GM12864 (cell line): ENCODE measurements around the gene GSTA4.
"Not testable (repeated sequence)": the region's sequence is repeated elsewhere in the genome, so short reads cannot be mapped to it uniquely, and the experiment has no call there.

Source experiments
- DNase-seq: peaks from one replicate; pipeline ENCODE4 v3.0.0-alpha.2; 2011; ENCODE audit warnings: low read depth
- H3K4me3 ChIP-seq: 2 replicates; pipeline ENCODE4 v1.5.1; 2011; ENCODE audit warnings: mild to moderate bottlenecking, low read depth, low read length, control low read depth
- TF ChIP-seq, protein P1 (sequence below): IDR thresholded peaks from 2 replicates; pipeline ENCODE4 v1.5.1; 2011; ENCODE audit warnings: low read depth, mild to moderate bottlenecking, moderate library complexity, low read length, control low read depth, inconsistent platforms; ENCODE audit errors: missing control alignments

Gene GSTA4

DNA sequence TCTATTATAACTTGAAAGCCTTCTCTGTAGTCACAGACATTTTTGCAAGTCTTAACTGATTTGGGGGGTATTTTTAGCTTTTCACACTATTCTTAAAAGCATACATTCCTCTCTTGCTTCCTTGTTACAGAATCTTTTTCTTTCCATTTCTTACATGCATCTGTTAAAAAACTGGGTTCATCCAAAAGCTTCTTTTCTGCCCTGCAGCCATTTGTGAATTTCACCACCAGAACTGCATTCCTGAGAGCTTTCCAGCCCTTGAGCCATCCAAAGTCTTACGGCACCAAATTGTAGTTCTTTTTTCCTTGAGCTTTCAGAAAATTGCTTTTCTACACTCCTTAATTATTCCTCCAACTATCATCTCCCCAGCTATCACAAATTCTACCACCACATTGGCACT, 19.7 kb upstream of the GSTA4 start:
- TF ChIP-seq, protein P1, sequence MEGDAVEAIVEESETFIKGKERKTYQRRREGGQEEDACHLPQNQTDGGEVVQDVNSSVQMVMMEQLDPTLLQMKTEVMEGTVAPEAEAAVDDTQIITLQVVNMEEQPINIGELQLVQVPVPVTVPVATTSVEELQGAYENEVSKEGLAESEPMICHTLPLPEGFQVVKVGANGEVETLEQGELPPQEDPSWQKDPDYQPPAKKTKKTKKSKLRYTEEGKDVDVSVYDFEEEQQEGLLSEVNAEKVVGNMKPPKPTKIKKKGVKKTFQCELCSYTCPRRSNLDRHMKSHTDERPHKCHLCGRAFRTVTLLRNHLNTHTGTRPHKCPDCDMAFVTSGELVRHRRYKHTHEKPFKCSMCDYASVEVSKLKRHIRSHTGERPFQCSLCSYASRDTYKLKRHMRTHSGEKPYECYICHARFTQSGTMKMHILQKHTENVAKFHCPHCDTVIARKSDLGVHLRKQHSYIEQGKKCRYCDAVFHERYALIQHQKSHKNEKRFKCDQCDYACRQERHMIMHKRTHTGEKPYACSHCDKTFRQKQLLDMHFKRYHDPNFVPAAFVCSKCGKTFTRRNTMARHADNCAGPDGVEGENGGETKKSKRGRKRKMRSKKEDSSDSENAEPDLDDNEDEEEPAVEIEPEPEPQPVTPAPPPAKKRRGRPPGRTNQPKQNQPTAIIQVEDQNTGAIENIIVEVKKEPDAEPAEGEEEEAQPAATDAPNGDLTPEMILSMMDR, result no peak
- H3K4me3 ChIP-seq, result no peak overlapping the region
- no peak for DNase-seq

DNA sequence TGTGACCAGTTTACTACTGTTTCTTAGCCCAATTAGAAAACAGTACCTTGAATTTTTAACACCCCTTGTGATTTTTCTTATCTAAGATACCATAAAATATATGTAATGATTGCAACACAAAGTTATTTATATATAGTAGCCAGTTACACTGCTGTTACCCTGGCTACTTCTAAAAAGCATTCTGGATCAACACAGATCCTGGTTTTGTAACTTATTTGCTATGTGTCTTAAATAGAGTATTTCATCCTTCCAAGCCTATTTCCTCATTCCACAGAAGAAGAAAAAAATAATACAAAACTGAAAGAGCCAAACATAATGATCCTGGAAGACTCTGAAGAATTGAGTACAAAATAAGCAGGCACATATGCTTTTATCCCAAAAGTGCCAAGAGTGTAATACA, 19.0 kb upstream of the GSTA4 start:
- TF ChIP-seq, protein P1, result no peak
- no peak overlapping the region for H3K4me3 ChIP-seq
- DNase-seq, result no peak

DNA sequence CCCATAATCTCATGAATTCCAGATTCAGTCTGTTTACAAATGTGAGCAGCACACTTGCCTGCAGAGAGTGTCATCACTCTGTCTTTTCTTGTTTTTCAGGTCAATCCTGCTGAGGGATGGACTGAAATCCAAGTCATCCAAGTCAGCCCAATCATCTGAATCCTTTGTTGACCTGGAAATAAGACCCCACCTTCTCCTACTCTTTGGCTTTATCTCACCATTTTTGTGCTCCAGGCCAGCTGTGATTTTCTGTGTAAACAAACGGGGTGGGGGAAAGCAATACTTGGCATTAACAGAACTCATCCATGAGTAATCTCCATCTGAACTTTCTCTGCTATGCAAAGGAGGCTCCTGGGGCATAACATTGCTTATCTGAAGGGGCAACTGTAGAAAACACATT, 16.9 kb upstream of the GSTA4 start:
- no peak overlapping the region for H3K4me3 ChIP-seq
- no peak for DNase-seq
- TF ChIP-seq, protein P1, result no peak

GRCh38 chr6:53010504-53010903, 15.4 kb upstream of the GSTA4 start:
- DNase-seq, result no peak
- TF ChIP-seq, protein P1, result no peak

DNA sequence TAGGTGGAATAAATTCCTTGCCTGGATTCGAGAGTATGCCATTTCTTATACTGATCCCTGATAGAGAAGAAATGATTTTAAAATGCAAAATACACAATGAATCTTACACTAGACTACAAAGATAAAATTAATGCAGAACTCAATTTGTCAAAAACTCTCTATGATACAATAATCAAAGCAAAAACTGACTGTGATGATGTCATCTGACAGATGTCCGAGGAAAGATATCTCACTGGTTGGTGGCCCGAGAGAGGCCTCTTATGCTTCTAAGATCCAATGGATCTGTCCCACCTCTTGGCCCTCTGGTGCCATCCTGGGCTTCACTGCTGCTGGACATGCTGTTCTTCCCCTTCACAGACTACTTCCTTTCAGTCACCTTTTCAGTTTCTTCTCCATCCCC, 14.4 kb upstream of the GSTA4 start:
- H3K4me3 ChIP-seq, result no peak overlapping the region
- TF ChIP-seq, protein P1, result no peak
- DNase-seq, result no peak

More at GRCh38 chr6:53010504-53010903, 15.4 kb upstream of the GSTA4 start:
- H3K4me3 ChIP-seq, result no peak overlapping the region

DNA sequence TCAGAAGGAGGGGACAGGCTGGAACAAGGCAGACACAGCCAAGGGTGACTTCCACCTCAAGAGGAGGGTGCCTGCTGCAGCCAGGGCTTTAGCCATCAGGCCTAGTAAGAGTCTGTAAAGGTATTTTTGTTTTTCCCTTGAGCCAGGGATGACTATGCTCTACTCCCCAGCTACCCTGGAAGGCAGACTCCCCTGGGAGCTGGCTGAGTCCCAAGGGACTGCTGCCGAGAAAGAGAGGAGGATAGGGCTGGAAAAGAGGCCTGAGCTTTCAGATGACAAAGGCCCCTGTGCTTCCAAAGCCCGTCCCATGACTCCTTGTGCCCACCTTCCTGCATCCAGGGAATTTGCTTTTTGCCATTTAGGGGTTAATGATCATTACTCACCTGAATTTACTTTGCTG, 14.0 kb upstream of the GSTA4 start:
- TF ChIP-seq, protein P1, result no peak
- no peak overlapping the region for H3K4me3 ChIP-seq
- DNase-seq, result no peak

- not testable (repeated sequence) for DNase-seq, H3K4me3 ChIP-seq
Measured at GRCh38 chr6:53008192-53008687, 13.2 kb upstream of the GSTA4 start.

DNA sequence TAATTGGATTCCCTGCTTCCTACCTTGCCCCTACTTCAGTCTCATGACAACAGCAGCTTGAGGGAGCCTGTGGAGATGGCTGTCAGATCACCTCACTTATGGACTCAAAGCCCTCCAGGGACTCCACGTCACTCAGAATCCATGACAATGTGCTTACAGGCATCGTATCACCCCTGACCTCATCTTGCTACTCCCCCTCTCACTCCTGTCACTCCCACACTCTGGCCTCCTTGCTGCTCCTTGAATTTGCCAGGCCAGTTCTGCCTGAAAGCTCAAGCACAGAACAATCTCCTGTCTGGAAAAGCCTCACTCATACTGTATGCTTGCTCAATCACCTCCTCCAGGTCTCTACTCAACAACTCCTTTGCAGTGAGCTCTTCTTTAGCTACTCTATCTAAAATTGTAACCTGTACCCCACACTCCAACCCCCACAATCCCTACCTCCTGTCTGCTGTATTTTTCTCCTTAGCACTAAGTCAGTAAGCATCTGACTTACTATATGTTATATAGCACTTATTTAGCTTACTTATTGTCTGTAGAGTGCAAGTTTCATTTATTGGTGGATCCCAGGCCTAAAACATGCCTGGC, 10.7 kb upstream of the GSTA4 start:
- TF ChIP-seq, protein P1, result no peak
- no peak for DNase-seq
- H3K4me3 ChIP-seq, result no peak overlapping the region
